GM23338 (cell line): ENCODE results near the gene XPA. TPM values are rescaled to one million over a fixed set of nuclear protein-coding genes. Genes with fewer than 3 reads are reported as not detected.

Source experiments
- ATAC-seq: fragments of 200-7000 bp; cut with Tn5 transposase; 3 replicates; pipeline ENCODE4 v1.9.1; 2020
- DNase-seq: peaks from one replicate; pipeline ENCODE4 v3.0.0-alpha.2; 2015; ENCODE audit warnings: low spot score
- H2AFZ ChIP-seq: fragments of 200-600 bp; sonication (generic); 2 replicates; pipeline ENCODE4 v1.8.0; 2016; ENCODE audit warnings: antibody characterized with exemption, mild to moderate bottlenecking, moderate library complexity
- H3F3A ChIP-seq: fragments of 200-600 bp; sonication (generic); replicated peaks from 2 replicates; pipeline ENCODE4 v1.8.0; 2017; ENCODE audit warnings: antibody characterized with exemption, mixed run types, low read depth
- H3K27ac ChIP-seq: fragments of 200-600 bp; sonication (generic); 2 replicates; pipeline ENCODE4 v1.6.1; 2016; ENCODE audit warnings: low read depth
- H3K27me3 ChIP-seq: fragments of 200-600 bp; sonication (generic); 2 replicates; pipeline ENCODE4 v1.8.0; 2016; ENCODE audit warnings: mild to moderate bottlenecking, mixed run types, moderate library complexity; ENCODE audit not compliant: insufficient read depth
- H3K36me3 ChIP-seq: fragments of 200-600 bp; sonication (generic); 2 replicates; pipeline ENCODE4 v1.8.0; 2016; ENCODE audit warnings: mild to moderate bottlenecking; ENCODE audit not compliant: insufficient read depth
- H3K4me1 ChIP-seq: fragments of 200-600 bp; sonication (generic); 2 replicates; pipeline ENCODE4 v1.8.0; 2016; ENCODE audit warnings: mild to moderate bottlenecking, moderate library complexity; ENCODE audit not compliant: insufficient read depth
- H3K4me2 ChIP-seq: fragments of 200-600 bp; sonication (generic); 2 replicates; pipeline ENCODE4 v1.7.1; 2017; ENCODE audit warnings: mixed run types
- H3K4me3 ChIP-seq: fragments of 200-600 bp; sonication (generic); 2 replicates; pipeline ENCODE4 v1.6.1; 2016; ENCODE audit warnings: mixed run types
- H3K79me2 ChIP-seq: fragments of 200-600 bp; sonication (generic); replicated peaks from 2 replicates; pipeline ENCODE4 v1.8.0; 2017; ENCODE audit warnings: mild to moderate bottlenecking; ENCODE audit not compliant: insufficient read depth
- H3K9me2 ChIP-seq: fragments of 200-600 bp; sonication (generic); 2 replicates; pipeline ENCODE4 v1.8.0; 2017; ENCODE audit not compliant: insufficient read depth
- H4K20me1 ChIP-seq: fragments of 200-600 bp; sonication (generic); replicated peaks from 2 replicates; pipeline ENCODE4 v1.8.0; 2017; ENCODE audit warnings: mild to moderate bottlenecking; ENCODE audit not compliant: insufficient read depth
- H3K27ac Mint-ChIP-seq: 2 replicates; pipeline ENCODE4 v1.8.0; 2020; ENCODE audit warnings: inconsistent platforms, mild to moderate bottlenecking, moderate library complexity, mixed read lengths
- H3K27me3 Mint-ChIP-seq: 3 replicates; pipeline ENCODE4 v1.8.0; 2022; ENCODE audit warnings: low read depth, mild to moderate bottlenecking, moderate library complexity, mixed read lengths, inconsistent platforms; ENCODE audit not compliant: insufficient read depth, poor library complexity
- H3K36me3 Mint-ChIP-seq: 3 replicates; pipeline ENCODE4 v1.8.0; 2021; ENCODE audit warnings: low read depth, mild to moderate bottlenecking, inconsistent platforms, moderate library complexity, mixed read lengths
- H3K4me1 Mint-ChIP-seq: 3 replicates; pipeline ENCODE4 v1.8.0; 2020; ENCODE audit warnings: mild to moderate bottlenecking, inconsistent platforms, mixed read lengths
- H3K4me3 Mint-ChIP-seq: 3 replicates; pipeline ENCODE4 v1.8.0; 2021; ENCODE audit warnings: moderate library complexity, mild to moderate bottlenecking, inconsistent platforms, mixed read lengths
- H3K9me3 Mint-ChIP-seq: 3 replicates; pipeline ENCODE4 v1.8.0; 2020; ENCODE audit warnings: moderate library complexity, mild to moderate bottlenecking, inconsistent platforms, mixed read lengths
- CREB1 ChIP-seq: fragments of 250-450 bp; sonication (Bioruptor Pico); IDR thresholded peaks from 2 replicates; pipeline ENCODE4 v1.5.0; 2020; ENCODE audit warnings: low read depth, mild to moderate bottlenecking, moderate library complexity
- EZH2 ChIP-seq: fragments of 200-600 bp; sonication (generic); IDR thresholded peaks from one replicate; pipeline ENCODE4 v1.8.0; 2017; ENCODE audit warnings: antibody characterized with exemption, mild to moderate bottlenecking, low read depth; ENCODE audit not compliant: unreplicated experiment
- EZH2phosphoT487 ChIP-seq: fragments of 200-600 bp; sonication (generic); IDR thresholded peaks from one replicate; pipeline ENCODE4 v1.8.1; 2018; ENCODE audit warnings: antibody characterized with exemption; ENCODE audit not compliant: unreplicated experiment
- JUNB ChIP-seq: IDR thresholded peaks from one replicate; pipeline ENCODE4 v1.6.1; 2016; ENCODE audit warnings: antibody characterized with exemption; ENCODE audit not compliant: unreplicated experiment
- NANOG ChIP-seq: IDR thresholded peaks from 2 replicates; pipeline ENCODE4 v1.6.1; 2016; ENCODE audit warnings: antibody characterized with exemption, borderline replicate concordance
- POLR2AphosphoS5 ChIP-seq: IDR thresholded peaks from 2 replicates; pipeline ENCODE4 v1.6.1; 2016; ENCODE audit warnings: antibody characterized with exemption, low read depth
- STAT1 ChIP-seq: IDR thresholded peaks from one replicate; pipeline ENCODE4 v1.6.1; 2016; ENCODE audit warnings: antibody characterized with exemption; ENCODE audit not compliant: unreplicated experiment
- ZNF114 ChIP-seq: fragments of 250-450 bp; sonication (Bioruptor Pico); IDR thresholded peaks from 2 replicates; pipeline ENCODE4 v1.5.0; 2020; ENCODE audit warnings: mild to moderate bottlenecking, moderate library complexity
- ZNF331 ChIP-seq: fragments of 250-450 bp; sonication (Bioruptor Pico); IDR thresholded peaks from 2 replicates; pipeline ENCODE4 v1.5.0; 2020; ENCODE audit warnings: low read depth, mild to moderate bottlenecking, moderate library complexity
- polyA plus RNA-seq: library from polyadenylated mRNA; unstranded; fragments of >200 nt; fragmentation: Nextera tagmentation; extraction: Ambion mirVana; gene quantifications from 2 replicates; pipeline ENCODE4 v1.2.1, GENCODE V29; 2016
- total RNA-seq: library from RNA; depleted of rRNA; stranded (reverse); fragments of >200 nt; shearing (Covaris generic); gene quantifications from 2 replicates; pipeline ENCODE4 v1.2.3, GENCODE V29; 2014
- TF ChIP-seq, protein P1 (sequence below): fragments of 250-450 bp; sonication (Bioruptor Pico); IDR thresholded peaks from 2 replicates; pipeline ENCODE4 v1.5.0; 2020; ENCODE audit warnings: mild to moderate bottlenecking, moderate library complexity
- TF ChIP-seq, protein P2 (sequence below): IDR thresholded peaks from 2 replicates; pipeline ENCODE4 v1.6.1; 2016; ENCODE audit warnings: antibody characterized with exemption
- TF ChIP-seq, protein P3 (sequence below): IDR thresholded peaks from one replicate; pipeline ENCODE4 v1.6.1; 2018; ENCODE audit warnings: antibody characterized with exemption; ENCODE audit not compliant: unreplicated experiment
- TF ChIP-seq, protein P4 (sequence below), 2 experiments: fragments of 200-600 bp in 1 of 2; sonication (generic) in 1 of 2; conservative IDR thresholded peaks; 2 replicates each; pipeline versions ENCODE4 v1.5.1 to v1.6.1; 2016 to 2017; ENCODE audit warnings: antibody characterized with exemption in 2 of 2, low read depth in 2 of 2, mild to moderate bottlenecking in 2 of 2, moderate library complexity in 1 of 2

The XPA gene
- total and polyA plus RNA-seq, 2 experiments from 2014 or later: 1.9 to 9.1 TPM

DNA sequence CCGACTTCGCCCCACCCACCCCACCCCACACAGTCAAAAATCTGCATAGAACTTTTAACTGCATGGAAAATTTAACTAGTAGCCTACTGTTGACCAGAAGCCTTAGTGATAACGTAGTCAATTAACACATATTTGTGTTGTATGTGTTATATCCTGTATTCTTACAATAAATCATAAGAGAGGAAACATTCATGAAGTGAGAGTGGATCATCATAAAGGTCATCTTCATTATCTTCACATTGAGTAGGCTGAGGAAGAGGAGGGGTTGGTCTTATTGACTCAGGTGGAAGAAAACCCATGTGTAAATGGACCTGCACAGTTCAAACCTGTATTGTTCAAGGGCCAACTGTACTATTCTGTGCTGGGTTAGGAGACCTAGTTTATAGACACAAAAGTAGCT, 31.4 kb downstream of the XPA start:
- Mint-ChIP-seq H3K36me3 (peaks cover 76% of the 10 kb centered on the region), H3K27me3 (no peaks in the 10 kb centered on the region), H3K4me1 (no peaks in the 10 kb centered on the region), H3K27ac (no peak overlapping the region), H3K9me3 (no peaks in the 10 kb centered on the region), H3K4me3 (no peak overlapping the region)
- no peaks in the 10 kb centered on the region for H3K9me2 ChIP-seq
- H3K79me2 ChIP-seq: no peaks in the 10 kb centered on the region
- H3K27ac ChIP-seq: no peak overlapping the region
- no peaks in the 10 kb centered on the region for H3K27me3 ChIP-seq
- no peak overlapping the region for H3K4me3 ChIP-seq
- ATAC-seq (no peak), DNase-seq (no peak)
- no peak overlapping the region for H2AFZ ChIP-seq
- H3K4me1 ChIP-seq: no peaks in the 10 kb centered on the region
- no peaks in the 10 kb centered on the region for H3F3A ChIP-seq
- TF ChIP-seq POLR2AphosphoS5 (no peak), JUNB (no peak), CREB1 (CRISPR knock-in tag) (no peak), NANOG (no peak), STAT1 (no peak), ZNF331 (CRISPR knock-in tag) (no peak), EZH2phosphoT487 (no peak), ZNF114 (no peak), EZH2 (no peak)
- TF ChIP-seq, protein P1, sequence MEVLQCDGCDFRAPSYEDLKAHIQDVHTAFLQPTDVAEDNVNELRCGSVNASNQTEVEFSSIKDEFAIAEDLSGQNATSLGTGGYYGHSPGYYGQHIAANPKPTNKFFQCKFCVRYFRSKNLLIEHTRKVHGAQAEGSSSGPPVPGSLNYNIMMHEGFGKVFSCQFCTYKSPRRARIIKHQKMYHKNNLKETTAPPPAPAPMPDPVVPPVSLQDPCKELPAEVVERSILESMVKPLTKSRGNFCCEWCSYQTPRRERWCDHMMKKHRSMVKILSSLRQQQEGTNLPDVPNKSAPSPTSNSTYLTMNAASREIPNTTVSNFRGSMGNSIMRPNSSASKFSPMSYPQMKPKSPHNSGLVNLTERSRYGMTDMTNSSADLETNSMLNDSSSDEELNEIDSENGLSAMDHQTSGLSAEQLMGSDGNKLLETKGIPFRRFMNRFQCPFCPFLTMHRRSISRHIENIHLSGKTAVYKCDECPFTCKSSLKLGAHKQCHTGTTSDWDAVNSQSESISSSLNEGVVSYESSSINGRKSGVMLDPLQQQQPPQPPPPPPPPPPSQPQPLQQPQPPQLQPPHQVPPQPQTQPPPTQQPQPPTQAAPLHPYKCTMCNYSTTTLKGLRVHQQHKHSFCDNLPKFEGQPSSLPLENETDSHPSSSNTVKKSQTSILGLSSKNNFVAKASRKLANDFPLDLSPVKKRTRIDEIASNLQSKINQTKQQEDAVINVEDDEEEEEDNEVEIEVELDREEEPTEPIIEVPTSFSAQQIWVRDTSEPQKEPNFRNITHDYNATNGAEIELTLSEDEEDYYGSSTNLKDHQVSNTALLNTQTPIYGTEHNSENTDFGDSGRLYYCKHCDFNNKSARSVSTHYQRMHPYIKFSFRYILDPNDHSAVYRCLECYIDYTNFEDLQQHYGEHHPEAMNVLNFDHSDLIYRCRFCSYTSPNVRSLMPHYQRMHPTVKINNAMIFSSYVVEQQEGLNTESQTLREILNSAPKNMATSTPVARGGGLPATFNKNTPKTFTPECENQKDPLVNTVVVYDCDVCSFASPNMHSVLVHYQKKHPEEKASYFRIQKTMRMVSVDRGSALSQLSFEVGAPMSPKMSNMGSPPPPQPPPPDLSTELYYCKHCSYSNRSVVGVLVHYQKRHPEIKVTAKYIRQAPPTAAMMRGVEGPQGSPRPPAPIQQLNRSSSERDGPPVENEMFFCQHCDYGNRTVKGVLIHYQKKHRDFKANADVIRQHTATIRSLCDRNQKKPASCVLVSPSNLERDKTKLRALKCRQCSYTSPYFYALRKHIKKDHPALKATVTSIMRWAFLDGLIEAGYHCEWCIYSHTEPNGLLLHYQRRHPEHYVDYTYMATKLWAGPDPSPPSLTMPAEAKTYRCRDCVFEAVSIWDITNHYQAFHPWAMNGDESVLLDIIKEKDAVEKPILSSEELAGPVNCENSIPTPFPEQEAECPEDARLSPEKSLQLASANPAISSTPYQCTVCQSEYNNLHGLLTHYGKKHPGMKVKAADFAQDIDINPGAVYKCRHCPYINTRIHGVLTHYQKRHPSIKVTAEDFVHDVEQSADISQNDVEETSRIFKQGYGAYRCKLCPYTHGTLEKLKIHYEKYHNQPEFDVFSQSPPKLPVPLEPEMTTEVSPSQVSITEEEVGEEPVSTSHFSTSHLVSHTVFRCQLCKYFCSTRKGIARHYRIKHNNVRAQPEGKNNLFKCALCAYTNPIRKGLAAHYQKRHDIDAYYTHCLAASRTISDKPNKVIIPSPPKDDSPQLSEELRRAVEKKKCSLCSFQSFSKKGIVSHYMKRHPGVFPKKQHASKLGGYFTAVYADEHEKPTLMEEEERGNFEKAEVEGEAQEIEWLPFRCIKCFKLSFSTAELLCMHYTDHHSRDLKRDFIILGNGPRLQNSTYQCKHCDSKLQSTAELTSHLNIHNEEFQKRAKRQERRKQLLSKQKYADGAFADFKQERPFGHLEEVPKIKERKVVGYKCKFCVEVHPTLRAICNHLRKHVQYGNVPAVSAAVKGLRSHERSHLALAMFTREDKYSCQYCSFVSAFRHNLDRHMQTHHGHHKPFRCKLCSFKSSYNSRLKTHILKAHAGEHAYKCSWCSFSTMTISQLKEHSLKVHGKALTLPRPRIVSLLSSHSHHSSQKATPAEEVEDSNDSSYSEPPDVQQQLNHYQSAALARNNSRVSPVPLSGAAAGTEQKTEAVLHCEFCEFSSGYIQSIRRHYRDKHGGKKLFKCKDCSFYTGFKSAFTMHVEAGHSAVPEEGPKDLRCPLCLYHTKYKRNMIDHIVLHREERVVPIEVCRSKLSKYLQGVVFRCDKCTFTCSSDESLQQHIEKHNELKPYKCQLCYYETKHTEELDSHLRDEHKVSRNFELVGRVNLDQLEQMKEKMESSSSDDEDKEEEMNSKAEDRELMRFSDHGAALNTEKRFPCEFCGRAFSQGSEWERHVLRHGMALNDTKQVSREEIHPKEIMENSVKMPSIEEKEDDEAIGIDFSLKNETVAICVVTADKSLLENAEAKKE (CRISPR knock-in tag): no peak
- TF ChIP-seq, protein P2, sequence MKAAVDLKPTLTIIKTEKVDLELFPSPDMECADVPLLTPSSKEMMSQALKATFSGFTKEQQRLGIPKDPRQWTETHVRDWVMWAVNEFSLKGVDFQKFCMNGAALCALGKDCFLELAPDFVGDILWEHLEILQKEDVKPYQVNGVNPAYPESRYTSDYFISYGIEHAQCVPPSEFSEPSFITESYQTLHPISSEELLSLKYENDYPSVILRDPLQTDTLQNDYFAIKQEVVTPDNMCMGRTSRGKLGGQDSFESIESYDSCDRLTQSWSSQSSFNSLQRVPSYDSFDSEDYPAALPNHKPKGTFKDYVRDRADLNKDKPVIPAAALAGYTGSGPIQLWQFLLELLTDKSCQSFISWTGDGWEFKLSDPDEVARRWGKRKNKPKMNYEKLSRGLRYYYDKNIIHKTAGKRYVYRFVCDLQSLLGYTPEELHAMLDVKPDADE: no peak
- TF ChIP-seq, protein P3, sequence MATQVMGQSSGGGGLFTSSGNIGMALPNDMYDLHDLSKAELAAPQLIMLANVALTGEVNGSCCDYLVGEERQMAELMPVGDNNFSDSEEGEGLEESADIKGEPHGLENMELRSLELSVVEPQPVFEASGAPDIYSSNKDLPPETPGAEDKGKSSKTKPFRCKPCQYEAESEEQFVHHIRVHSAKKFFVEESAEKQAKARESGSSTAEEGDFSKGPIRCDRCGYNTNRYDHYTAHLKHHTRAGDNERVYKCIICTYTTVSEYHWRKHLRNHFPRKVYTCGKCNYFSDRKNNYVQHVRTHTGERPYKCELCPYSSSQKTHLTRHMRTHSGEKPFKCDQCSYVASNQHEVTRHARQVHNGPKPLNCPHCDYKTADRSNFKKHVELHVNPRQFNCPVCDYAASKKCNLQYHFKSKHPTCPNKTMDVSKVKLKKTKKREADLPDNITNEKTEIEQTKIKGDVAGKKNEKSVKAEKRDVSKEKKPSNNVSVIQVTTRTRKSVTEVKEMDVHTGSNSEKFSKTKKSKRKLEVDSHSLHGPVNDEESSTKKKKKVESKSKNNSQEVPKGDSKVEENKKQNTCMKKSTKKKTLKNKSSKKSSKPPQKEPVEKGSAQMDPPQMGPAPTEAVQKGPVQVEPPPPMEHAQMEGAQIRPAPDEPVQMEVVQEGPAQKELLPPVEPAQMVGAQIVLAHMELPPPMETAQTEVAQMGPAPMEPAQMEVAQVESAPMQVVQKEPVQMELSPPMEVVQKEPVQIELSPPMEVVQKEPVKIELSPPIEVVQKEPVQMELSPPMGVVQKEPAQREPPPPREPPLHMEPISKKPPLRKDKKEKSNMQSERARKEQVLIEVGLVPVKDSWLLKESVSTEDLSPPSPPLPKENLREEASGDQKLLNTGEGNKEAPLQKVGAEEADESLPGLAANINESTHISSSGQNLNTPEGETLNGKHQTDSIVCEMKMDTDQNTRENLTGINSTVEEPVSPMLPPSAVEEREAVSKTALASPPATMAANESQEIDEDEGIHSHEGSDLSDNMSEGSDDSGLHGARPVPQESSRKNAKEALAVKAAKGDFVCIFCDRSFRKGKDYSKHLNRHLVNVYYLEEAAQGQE: no peak
- TF ChIP-seq, protein P4, sequence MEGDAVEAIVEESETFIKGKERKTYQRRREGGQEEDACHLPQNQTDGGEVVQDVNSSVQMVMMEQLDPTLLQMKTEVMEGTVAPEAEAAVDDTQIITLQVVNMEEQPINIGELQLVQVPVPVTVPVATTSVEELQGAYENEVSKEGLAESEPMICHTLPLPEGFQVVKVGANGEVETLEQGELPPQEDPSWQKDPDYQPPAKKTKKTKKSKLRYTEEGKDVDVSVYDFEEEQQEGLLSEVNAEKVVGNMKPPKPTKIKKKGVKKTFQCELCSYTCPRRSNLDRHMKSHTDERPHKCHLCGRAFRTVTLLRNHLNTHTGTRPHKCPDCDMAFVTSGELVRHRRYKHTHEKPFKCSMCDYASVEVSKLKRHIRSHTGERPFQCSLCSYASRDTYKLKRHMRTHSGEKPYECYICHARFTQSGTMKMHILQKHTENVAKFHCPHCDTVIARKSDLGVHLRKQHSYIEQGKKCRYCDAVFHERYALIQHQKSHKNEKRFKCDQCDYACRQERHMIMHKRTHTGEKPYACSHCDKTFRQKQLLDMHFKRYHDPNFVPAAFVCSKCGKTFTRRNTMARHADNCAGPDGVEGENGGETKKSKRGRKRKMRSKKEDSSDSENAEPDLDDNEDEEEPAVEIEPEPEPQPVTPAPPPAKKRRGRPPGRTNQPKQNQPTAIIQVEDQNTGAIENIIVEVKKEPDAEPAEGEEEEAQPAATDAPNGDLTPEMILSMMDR (conservative IDR thresholded peaks at IDR 0.05; ENCODE audit: low read depth in 2 of 2): no peak
- H3K36me3 ChIP-seq: peaks cover 71% of the 10 kb centered on the region
- H4K20me1 ChIP-seq: no peaks in the 10 kb centered on the region; the same call in 1 of the 2 replicates
- H3K4me2 ChIP-seq: no peak overlapping the region
